Neural cell (in vitro differentiated cells): ENCODE measurements around the gene GEMIN5. TPM values are rescaled to one million over a fixed set of nuclear protein-coding genes. Genes with fewer than 3 reads are reported as not detected.

Experiments used
- H2AFZ ChIP-seq: fragments of 200-600, 300-800 bp; sonication (generic), shearing (Covaris generic); 2 replicates; pipeline ENCODE4 v1.6.0; 2014; ENCODE audit warnings: low read depth, mild to moderate bottlenecking, antibody characterized with exemption, low read length, moderate library complexity
- H3F3A ChIP-seq: fragments of 200-600 bp; shearing (Covaris generic); 2 replicates; pipeline ENCODE4 v1.6.1; 2016; ENCODE audit warnings: mild to moderate bottlenecking, moderate library complexity, mixed read lengths, antibody characterized with exemption, low read length; ENCODE audit not compliant: insufficient read depth, poor library complexity, severe bottlenecking
- H3K27ac ChIP-seq: fragments of 200-600, 300-800 bp; sonication (generic), shearing (Covaris generic); 2 replicates; pipeline ENCODE4 v1.5.1; 2014; ENCODE audit warnings: mild to moderate bottlenecking, low read length, moderate library complexity
- H3K27me3 ChIP-seq: fragments of 300-800, 200-600 bp; sonication (generic), shearing (Covaris generic); 2 replicates; pipeline ENCODE4 v1.6.0; 2014; ENCODE audit warnings: mild to moderate bottlenecking, low read depth, low read length, moderate library complexity; ENCODE audit not compliant: insufficient read depth
- H3K36me3 ChIP-seq: fragments of 300-800, 200-600 bp; sonication (generic), shearing (Covaris generic); 2 replicates; pipeline ENCODE4 v1.5.1; 2014; ENCODE audit warnings: mild to moderate bottlenecking, antibody characterized with exemption, low read length, moderate library complexity; ENCODE audit not compliant: insufficient read depth
- H3K4me2 ChIP-seq: fragments of 300-800, 200-600 bp; sonication (generic), shearing (Covaris generic); 2 replicates; pipeline ENCODE4 v1.6.0; 2014; ENCODE audit warnings: mild to moderate bottlenecking, low read length
- H3K4me3 ChIP-seq: fragments of 300-800, 200-600 bp; sonication (generic), shearing (Covaris generic); 2 replicates; pipeline ENCODE4 v1.5.1; 2014; ENCODE audit warnings: mild to moderate bottlenecking, low read length, moderate library complexity
- H3K79me2 ChIP-seq: fragments of 200-600 bp; shearing (Covaris generic); replicated peaks from 2 replicates; pipeline ENCODE4 v1.6.0; 2014; ENCODE audit warnings: mild to moderate bottlenecking, low read length, moderate library complexity; ENCODE audit not compliant: insufficient read depth
- H3K9ac ChIP-seq: fragments of 300-800, 200-600 bp; sonication (generic), shearing (Covaris generic); 2 replicates; pipeline ENCODE4 v1.6.1; 2016; ENCODE audit warnings: mild to moderate bottlenecking, low read length, mixed read lengths
- H3K9me2 ChIP-seq: fragments of 200-600 bp; shearing (Covaris generic); 2 replicates; pipeline ENCODE4 v1.6.1; 2016; ENCODE audit warnings: mild to moderate bottlenecking, low read length, mixed read lengths; ENCODE audit not compliant: insufficient read depth
- H3K9me3 ChIP-seq: fragments of 200-600, 300-800 bp; sonication (generic), shearing (Covaris generic); 2 replicates; pipeline ENCODE4 v1.6.1; 2016; ENCODE audit warnings: mild to moderate bottlenecking, mixed run types, low read length, moderate library complexity, mixed read lengths
- H4K20me1 ChIP-seq: fragments of 200-600 bp; shearing (Covaris generic); 2 replicates; pipeline ENCODE4 v1.6.1; 2016; ENCODE audit warnings: mild to moderate bottlenecking, mixed run types; ENCODE audit not compliant: insufficient read depth
- EP300 ChIP-seq: fragments of 450-650 bp; conservative IDR thresholded peaks from 2 replicates; pipeline ENCODE4 v1.6.1; 2014; ENCODE audit warnings: antibody characterized with exemption, mild to moderate bottlenecking, moderate library complexity; ENCODE audit not compliant: poor library complexity, severe bottlenecking
- EZH2 ChIP-seq: fragments of 200-600, 300-800 bp; shearing (Covaris generic), sonication (generic); IDR thresholded peaks from 2 replicates; pipeline ENCODE4 v1.6.1; 2014; ENCODE audit warnings: antibody characterized with exemption, low read length, borderline replicate concordance, mild to moderate bottlenecking; ENCODE audit not compliant: insufficient read depth, poor library complexity, severe bottlenecking
- MXI1 ChIP-seq: fragments of 450-650 bp; conservative IDR thresholded peaks from 2 replicates; pipeline ENCODE4 v1.6.1; 2014; ENCODE audit warnings: antibody characterized with exemption, mild to moderate bottlenecking; ENCODE audit not compliant: poor library complexity, severe bottlenecking
- POLR2AphosphoS5 ChIP-seq: IDR thresholded peaks from 2 replicates; pipeline ENCODE4 v1.6.1; 2012
- RAD21 ChIP-seq: fragments of 450-650 bp; conservative IDR thresholded peaks from 2 replicates; pipeline ENCODE4 v1.6.1; 2014; ENCODE audit warnings: antibody characterized with exemption, mild to moderate bottlenecking, moderate library complexity
- SMC3 ChIP-seq: fragments of 450-650 bp; conservative IDR thresholded peaks from 2 replicates; pipeline ENCODE4 v1.6.1; 2014; ENCODE audit warnings: antibody characterized with exemption, mild to moderate bottlenecking, moderate library complexity; ENCODE audit not compliant: poor library complexity
- TAF1 ChIP-seq: IDR thresholded peaks from 2 replicates; pipeline ENCODE4 v1.6.1; 2012; ENCODE audit warnings: low read depth
- polyA plus RNA-seq: library from polyadenylated mRNA; depleted of rRNA; stranded (reverse); fragments of >200 nt; gene quantifications from 2 replicates; pipeline ENCODE4 v1.2.3, GENCODE V29; 2014
- TF ChIP-seq, protein P1 (sequence below): fragments of 450-650 bp; IDR thresholded peaks from 2 replicates; pipeline ENCODE4 v1.5.1; 2014; ENCODE audit warnings: antibody characterized with exemption, mild to moderate bottlenecking, moderate library complexity; ENCODE audit not compliant: poor library complexity, severe bottlenecking
- TF ChIP-seq, protein P2 (sequence below): IDR thresholded peaks from 2 replicates; pipeline ENCODE4 v1.6.1; 2012; ENCODE audit warnings: borderline replicate concordance

The GEMIN5 gene
- polyA plus RNA-seq, 1 donor from 2014 or later: 13.0 TPM

DNA sequence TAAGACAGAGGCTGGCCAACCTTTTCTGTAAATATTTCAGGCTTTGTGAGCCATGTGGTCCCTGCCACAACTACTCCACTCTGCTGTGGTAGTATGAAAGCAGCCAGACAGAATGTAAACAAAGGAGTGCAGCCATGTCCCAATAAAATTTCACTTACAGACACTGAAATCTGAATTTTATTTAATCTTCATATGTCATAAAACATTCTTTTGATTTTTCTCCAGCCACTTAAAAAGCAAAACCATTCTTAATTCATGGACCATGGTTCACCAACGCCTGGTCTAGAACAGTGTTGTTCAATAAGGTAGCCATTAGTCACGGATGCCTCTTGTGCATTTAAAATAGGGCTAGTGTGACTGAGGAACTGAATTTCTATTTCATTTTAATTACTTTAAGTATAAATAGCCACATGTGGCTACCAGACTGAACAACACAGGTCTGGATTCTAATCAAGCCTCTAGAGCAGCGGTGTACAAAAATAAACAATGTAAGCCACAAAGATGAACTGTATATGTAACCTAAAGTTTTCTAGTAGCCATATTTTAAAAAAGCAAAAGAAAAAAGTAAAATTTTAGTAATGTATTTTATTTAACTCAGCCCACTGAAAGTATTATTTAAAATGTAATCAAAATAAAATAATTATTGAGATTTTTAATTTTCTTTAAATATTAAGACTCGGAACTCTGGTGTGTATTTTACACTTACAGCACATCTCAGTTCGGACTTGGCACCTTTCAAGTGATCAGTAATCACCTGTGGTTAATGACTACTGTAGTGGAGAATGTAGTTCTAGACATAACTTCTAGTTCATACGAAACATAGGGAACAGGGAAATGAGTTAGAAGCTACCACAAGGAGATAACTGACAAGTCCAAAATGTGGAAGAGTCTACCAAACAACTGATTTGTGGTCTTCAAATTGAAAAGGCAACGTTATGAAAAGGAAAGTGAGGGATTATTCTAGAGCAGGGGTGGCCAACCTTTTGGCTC, 14.3 kb downstream of the GEMIN5 start:
- Histone ChIP-seq H3K4me3 (no peak overlapping the region), H3K9me3 (no peaks in the 10 kb centered on the region), H3F3A (no peaks in the 10 kb centered on the region), H3K36me3 (peaks cover 6% of the 10 kb centered on the region), H3K27me3 (no peaks in the 10 kb centered on the region), H3K9me2 (no peaks in the 10 kb centered on the region), H3K27ac (no peak overlapping the region), H3K4me2 (no peak overlapping the region), H2AFZ (no peak overlapping the region), H3K9ac (no peak overlapping the region), H4K20me1 (no peaks in the 10 kb centered on the region), H3K79me2 (no peaks in the 10 kb centered on the region)
- TF ChIP-seq EZH2: no peak
- TF ChIP-seq EP300: no peak
- no peak for TF ChIP-seq TAF1
- TF ChIP-seq POLR2AphosphoS5: no peak
- no peak for TF ChIP-seq SMC3
- TF ChIP-seq, protein P1, sequence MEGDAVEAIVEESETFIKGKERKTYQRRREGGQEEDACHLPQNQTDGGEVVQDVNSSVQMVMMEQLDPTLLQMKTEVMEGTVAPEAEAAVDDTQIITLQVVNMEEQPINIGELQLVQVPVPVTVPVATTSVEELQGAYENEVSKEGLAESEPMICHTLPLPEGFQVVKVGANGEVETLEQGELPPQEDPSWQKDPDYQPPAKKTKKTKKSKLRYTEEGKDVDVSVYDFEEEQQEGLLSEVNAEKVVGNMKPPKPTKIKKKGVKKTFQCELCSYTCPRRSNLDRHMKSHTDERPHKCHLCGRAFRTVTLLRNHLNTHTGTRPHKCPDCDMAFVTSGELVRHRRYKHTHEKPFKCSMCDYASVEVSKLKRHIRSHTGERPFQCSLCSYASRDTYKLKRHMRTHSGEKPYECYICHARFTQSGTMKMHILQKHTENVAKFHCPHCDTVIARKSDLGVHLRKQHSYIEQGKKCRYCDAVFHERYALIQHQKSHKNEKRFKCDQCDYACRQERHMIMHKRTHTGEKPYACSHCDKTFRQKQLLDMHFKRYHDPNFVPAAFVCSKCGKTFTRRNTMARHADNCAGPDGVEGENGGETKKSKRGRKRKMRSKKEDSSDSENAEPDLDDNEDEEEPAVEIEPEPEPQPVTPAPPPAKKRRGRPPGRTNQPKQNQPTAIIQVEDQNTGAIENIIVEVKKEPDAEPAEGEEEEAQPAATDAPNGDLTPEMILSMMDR: no peak
- TF ChIP-seq, protein P2, sequence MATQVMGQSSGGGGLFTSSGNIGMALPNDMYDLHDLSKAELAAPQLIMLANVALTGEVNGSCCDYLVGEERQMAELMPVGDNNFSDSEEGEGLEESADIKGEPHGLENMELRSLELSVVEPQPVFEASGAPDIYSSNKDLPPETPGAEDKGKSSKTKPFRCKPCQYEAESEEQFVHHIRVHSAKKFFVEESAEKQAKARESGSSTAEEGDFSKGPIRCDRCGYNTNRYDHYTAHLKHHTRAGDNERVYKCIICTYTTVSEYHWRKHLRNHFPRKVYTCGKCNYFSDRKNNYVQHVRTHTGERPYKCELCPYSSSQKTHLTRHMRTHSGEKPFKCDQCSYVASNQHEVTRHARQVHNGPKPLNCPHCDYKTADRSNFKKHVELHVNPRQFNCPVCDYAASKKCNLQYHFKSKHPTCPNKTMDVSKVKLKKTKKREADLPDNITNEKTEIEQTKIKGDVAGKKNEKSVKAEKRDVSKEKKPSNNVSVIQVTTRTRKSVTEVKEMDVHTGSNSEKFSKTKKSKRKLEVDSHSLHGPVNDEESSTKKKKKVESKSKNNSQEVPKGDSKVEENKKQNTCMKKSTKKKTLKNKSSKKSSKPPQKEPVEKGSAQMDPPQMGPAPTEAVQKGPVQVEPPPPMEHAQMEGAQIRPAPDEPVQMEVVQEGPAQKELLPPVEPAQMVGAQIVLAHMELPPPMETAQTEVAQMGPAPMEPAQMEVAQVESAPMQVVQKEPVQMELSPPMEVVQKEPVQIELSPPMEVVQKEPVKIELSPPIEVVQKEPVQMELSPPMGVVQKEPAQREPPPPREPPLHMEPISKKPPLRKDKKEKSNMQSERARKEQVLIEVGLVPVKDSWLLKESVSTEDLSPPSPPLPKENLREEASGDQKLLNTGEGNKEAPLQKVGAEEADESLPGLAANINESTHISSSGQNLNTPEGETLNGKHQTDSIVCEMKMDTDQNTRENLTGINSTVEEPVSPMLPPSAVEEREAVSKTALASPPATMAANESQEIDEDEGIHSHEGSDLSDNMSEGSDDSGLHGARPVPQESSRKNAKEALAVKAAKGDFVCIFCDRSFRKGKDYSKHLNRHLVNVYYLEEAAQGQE: no peak
- TF ChIP-seq MXI1: no peak
- no peak for TF ChIP-seq RAD21

GRCh38 chr5:154917757-154918156, 20.3 kb downstream of the GEMIN5 start:
- Histone ChIP-seq H3K9me2 (no peaks in the 10 kb centered on the region), H3K79me2 (no peaks in the 10 kb centered on the region), H3K9me3 (no peaks in the 10 kb centered on the region), H3F3A (no peaks in the 10 kb centered on the region), H3K36me3 (peaks cover 24% of the 10 kb centered on the region), H2AFZ (no peak overlapping the region), H4K20me1 (no peaks in the 10 kb centered on the region), H3K4me2 (no peak overlapping the region), H3K9ac (no peak overlapping the region), H3K27me3 (no peaks in the 10 kb centered on the region), H3K4me3 (no peak overlapping the region), H3K27ac (no peak overlapping the region)
- no peak for TF ChIP-seq POLR2AphosphoS5
